ENCODE results near the gene SKOR1. TPM values are rescaled to one million over a fixed set of nuclear protein-coding genes. Genes with fewer than 3 reads are reported as not detected.

SKOR1 gene
- total and polyA plus RNA-seq, 2 of the 13 experiments (the other 11 are each of a cell fraction or from before 2014, with no cell fraction given), result 0.09 to 0.11 TPM

DNA sequence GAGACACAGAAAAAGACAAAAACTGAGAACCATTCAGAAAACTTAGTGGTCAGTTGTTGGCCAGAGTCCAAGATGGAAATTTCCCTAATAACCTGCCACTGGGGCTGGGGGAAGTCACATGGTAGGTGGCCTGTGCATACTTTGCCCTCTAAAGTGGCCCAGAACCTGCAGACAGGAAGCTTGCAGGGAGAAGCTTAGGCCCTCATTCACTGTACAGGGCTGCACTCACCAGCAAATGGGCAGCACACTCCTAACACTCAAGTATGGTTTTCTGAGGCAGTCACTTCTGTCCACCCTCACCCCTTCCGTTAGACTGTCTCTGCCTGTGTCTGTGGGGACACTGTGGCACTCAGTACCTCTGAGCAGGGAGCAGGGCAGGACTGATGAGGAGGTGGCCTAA, 29.0 kb downstream of the SKOR1 start (continued):
- TF ChIP-seq ZNF710 (CRISPR knock-in tag; IDR thresholded peaks at IDR 0.05; ENCODE audit: borderline replicate concordance) (no peak), MTA1 (CRISPR knock-in tag; IDR thresholded peaks at IDR 0.05; ENCODE audit: borderline replicate concordance) (peak; percentile 63; the same call in 1 of the 2 replicates), NR2F1 (CRISPR knock-in tag; IDR thresholded peaks at IDR 0.05) (no peak), ZNF720 (CRISPR knock-in tag; IDR thresholded peaks at IDR 0.05) (no peak), ZNF430 (CRISPR knock-in tag; IDR thresholded peaks at IDR 0.05) (no peak), ZNF597 (CRISPR knock-in tag; IDR thresholded peaks at IDR 0.05) (no peak), TAF1 (CRISPR knock-in tag; IDR thresholded peaks at IDR 0.05) (peak; percentile 51; the same call in 1 of the 2 replicates), ZNF12 (CRISPR knock-in tag; IDR thresholded peaks at IDR 0.05) (no peak), SOX5 (CRISPR knock-in tag; IDR thresholded peaks at IDR 0.05; ENCODE audit: borderline replicate concordance) (peak; percentile 18; the same call in 1 of the 2 replicates), ZNF292 (CRISPR knock-in tag; IDR thresholded peaks at IDR 0.05; ENCODE audit: borderline replicate concordance, low read depth) (no peak; the same call in 1 of the 2 replicates), ZNF879 (CRISPR knock-in tag; IDR thresholded peaks at IDR 0.05) (no peak), ZNF205 (CRISPR knock-in tag; IDR thresholded peaks at IDR 0.05) (0 out of 2 replicates have a peak, but pooled peaks have one; percentile 79), MAX (IDR thresholded peaks at IDR 0.05) (peak; percentile 53)
- TF ChIP-seq, protein P1, sequence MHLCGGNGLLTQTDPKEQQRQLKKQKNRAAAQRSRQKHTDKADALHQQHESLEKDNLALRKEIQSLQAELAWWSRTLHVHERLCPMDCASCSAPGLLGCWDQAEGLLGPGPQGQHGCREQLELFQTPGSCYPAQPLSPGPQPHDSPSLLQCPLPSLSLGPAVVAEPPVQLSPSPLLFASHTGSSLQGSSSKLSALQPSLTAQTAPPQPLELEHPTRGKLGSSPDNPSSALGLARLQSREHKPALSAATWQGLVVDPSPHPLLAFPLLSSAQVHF (CRISPR knock-in tag; IDR thresholded peaks at IDR 0.05), result no peak
- TF ChIP-seq, protein P2, sequence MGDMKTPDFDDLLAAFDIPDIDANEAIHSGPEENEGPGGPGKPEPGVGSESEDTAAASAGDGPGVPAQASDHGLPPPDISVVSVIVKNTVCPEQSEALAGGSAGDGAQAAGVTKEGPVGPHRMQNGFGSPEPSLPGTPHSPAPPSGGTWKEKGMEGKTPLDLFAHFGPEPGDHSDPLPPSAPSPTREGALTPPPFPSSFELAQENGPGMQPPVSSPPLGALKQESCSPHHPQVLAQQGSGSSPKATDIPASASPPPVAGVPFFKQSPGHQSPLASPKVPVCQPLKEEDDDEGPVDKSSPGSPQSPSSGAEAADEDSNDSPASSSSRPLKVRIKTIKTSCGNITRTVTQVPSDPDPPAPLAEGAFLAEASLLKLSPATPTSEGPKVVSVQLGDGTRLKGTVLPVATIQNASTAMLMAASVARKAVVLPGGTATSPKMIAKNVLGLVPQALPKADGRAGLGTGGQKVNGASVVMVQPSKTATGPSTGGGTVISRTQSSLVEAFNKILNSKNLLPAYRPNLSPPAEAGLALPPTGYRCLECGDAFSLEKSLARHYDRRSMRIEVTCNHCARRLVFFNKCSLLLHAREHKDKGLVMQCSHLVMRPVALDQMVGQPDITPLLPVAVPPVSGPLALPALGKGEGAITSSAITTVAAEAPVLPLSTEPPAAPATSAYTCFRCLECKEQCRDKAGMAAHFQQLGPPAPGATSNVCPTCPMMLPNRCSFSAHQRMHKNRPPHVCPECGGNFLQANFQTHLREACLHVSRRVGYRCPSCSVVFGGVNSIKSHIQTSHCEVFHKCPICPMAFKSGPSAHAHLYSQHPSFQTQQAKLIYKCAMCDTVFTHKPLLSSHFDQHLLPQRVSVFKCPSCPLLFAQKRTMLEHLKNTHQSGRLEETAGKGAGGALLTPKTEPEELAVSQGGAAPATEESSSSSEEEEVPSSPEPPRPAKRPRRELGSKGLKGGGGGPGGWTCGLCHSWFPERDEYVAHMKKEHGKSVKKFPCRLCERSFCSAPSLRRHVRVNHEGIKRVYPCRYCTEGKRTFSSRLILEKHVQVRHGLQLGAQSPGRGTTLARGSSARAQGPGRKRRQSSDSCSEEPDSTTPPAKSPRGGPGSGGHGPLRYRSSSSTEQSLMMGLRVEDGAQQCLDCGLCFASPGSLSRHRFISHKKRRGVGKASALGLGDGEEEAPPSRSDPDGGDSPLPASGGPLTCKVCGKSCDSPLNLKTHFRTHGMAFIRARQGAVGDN (CRISPR knock-in tag; IDR thresholded peaks at IDR 0.05), result peak; percentile 70
- TF ChIP-seq, protein P3, sequence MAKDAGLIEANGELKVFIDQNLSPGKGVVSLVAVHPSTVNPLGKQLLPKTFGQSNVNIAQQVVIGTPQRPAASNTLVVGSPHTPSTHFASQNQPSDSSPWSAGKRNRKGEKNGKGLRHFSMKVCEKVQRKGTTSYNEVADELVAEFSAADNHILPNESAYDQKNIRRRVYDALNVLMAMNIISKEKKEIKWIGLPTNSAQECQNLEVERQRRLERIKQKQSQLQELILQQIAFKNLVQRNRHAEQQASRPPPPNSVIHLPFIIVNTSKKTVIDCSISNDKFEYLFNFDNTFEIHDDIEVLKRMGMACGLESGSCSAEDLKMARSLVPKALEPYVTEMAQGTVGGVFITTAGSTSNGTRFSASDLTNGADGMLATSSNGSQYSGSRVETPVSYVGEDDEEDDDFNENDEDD (CRISPR knock-in tag; IDR thresholded peaks at IDR 0.05; ENCODE audit: borderline replicate concordance), result 0 out of 2 replicates have a peak, but pooled peaks have one; percentile 26
- TF ChIP-seq, protein P4, sequence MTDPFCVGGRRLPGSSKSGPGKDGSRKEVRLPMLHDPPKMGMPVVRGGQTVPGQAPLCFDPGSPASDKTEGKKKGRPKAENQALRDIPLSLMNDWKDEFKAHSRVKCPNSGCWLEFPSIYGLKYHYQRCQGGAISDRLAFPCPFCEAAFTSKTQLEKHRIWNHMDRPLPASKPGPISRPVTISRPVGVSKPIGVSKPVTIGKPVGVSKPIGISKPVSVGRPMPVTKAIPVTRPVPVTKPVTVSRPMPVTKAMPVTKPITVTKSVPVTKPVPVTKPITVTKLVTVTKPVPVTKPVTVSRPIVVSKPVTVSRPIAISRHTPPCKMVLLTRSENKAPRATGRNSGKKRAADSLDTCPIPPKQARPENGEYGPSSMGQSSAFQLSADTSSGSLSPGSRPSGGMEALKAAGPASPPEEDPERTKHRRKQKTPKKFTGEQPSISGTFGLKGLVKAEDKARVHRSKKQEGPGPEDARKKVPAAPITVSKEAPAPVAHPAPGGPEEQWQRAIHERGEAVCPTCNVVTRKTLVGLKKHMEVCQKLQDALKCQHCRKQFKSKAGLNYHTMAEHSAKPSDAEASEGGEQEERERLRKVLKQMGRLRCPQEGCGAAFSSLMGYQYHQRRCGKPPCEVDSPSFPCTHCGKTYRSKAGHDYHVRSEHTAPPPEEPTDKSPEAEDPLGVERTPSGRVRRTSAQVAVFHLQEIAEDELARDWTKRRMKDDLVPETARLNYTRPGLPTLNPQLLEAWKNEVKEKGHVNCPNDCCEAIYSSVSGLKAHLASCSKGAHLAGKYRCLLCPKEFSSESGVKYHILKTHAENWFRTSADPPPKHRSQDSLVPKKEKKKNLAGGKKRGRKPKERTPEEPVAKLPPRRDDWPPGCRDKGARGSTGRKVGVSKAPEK (CRISPR knock-in tag; IDR thresholded peaks at IDR 0.05; ENCODE audit: borderline replicate concordance), result no peak

All from HepG2 (cell line).